HepG2 (cell line): ENCODE measurements around the gene LSMEM2. TPM values are rescaled to one million over a fixed set of nuclear protein-coding genes. Genes with fewer than 3 reads are reported as not detected.

Experiments
- AGO1 ChIP-seq: fragments of 200-400 bp; formaldehyde crosslinking; IDR thresholded peaks from 2 replicates; pipeline ENCODE4 v1.6.1; 2017; ENCODE audit warnings: mild to moderate bottlenecking, low read depth, low read length, moderate library complexity; ENCODE audit not compliant: poor library complexity, severe bottlenecking
- ATF2 ChIP-seq: sonication (generic); formaldehyde crosslinking; IDR thresholded peaks from 2 replicates; pipeline ENCODE4 v1.4.0; 2020; ENCODE audit warnings: missing genetic modification reagents
- ATF6 ChIP-seq: sonication (generic); formaldehyde crosslinking; conservative IDR thresholded peaks from 2 replicates; pipeline ENCODE4 v1.4.0; 2020; ENCODE audit warnings: missing genetic modification reagents
- ATF7 ChIP-seq, 2 experiments: fragments of 450-650 bp in 1 of 2; sonication (generic) in 1 of 2; formaldehyde crosslinking in 1 of 2; IDR thresholded peaks; 2 replicates each; pipeline versions ENCODE4 v1.4.0 to v1.6.1; 2016 to 2020; ENCODE audit warnings: antibody characterized with exemption in 1 of 2, mild to moderate bottlenecking in 1 of 2, missing genetic modification reagents in 1 of 2
- CREB3 ChIP-seq: sonication (generic); formaldehyde crosslinking; IDR thresholded peaks from 2 replicates; pipeline ENCODE4 v1.5.0; 2020; ENCODE audit warnings: missing genetic modification reagents
- CTCF ChIP-seq: sonication (generic); formaldehyde crosslinking; IDR thresholded peaks from 2 replicates; pipeline ENCODE4 v1.5.0; 2020; ENCODE audit warnings: mild to moderate bottlenecking, missing genetic modification reagents, moderate library complexity
- EHMT2 ChIP-seq: fragments of 200-600 bp; sonication (generic); IDR thresholded peaks from 2 replicates; pipeline ENCODE4 v1.7.0; 2017; ENCODE audit warnings: antibody characterized with exemption, low read depth, low read length, borderline replicate concordance
- FUBP1 ChIP-seq: sonication (generic); formaldehyde crosslinking; IDR thresholded peaks from 2 replicates; pipeline ENCODE4 v1.5.1; 2020; ENCODE audit warnings: missing genetic modification reagents, mild to moderate bottlenecking, borderline replicate concordance
- NFYC ChIP-seq: IDR thresholded peaks from 2 replicates; pipeline ENCODE4 v1.6.1; 2016; ENCODE audit warnings: missing genetic modification reagents, missing compliant biosample characterization
- RORA ChIP-seq: sonication (generic); formaldehyde crosslinking; IDR thresholded peaks from 2 replicates; pipeline ENCODE4 v1.5.0; 2020; ENCODE audit warnings: mild to moderate bottlenecking, missing genetic modification reagents, moderate library complexity
- SOX5 ChIP-seq: IDR thresholded peaks from 2 replicates; pipeline ENCODE4 v1.6.1; 2016; ENCODE audit warnings: borderline replicate concordance
- ZNF251 ChIP-seq: sonication (generic); formaldehyde crosslinking; IDR thresholded peaks from 2 replicates; pipeline ENCODE4 v1.9.0; 2021; ENCODE audit warnings: mild to moderate bottlenecking, missing genetic modification reagents
- ZNF335 ChIP-seq: sonication (generic); formaldehyde crosslinking; IDR thresholded peaks from 2 replicates; pipeline ENCODE4 v1.4.0; 2020; ENCODE audit warnings: missing genetic modification reagents
- ZNF558 ChIP-seq: sonication (generic); formaldehyde crosslinking; IDR thresholded peaks from 2 replicates; pipeline ENCODE4 v1.9.0; 2022; ENCODE audit warnings: mild to moderate bottlenecking, missing genetic modification reagents, borderline replicate concordance
- ZNF7 ChIP-seq: IDR thresholded peaks from 2 replicates; pipeline ENCODE4 v1.6.1; 2016; ENCODE audit warnings: missing biosample characterization, missing genetic modification reagents
- ZNF800 ChIP-seq: sonication (generic); formaldehyde crosslinking; IDR thresholded peaks from 2 replicates; pipeline ENCODE4 v1.4.0; 2020; ENCODE audit warnings: missing genetic modification reagents
- ZNF839 ChIP-seq: sonication (generic); formaldehyde crosslinking; IDR thresholded peaks from 2 replicates; pipeline ENCODE4 v1.4.0; 2020; ENCODE audit warnings: missing genetic modification reagents, mild to moderate bottlenecking, borderline replicate concordance
- ZNF879 ChIP-seq: sonication (generic); formaldehyde crosslinking; IDR thresholded peaks from 2 replicates; pipeline ENCODE4 v1.8.1; 2023; ENCODE audit warnings: missing genetic modification reagents
- polyA plus RNA-seq, 8 experiments: library from polyadenylated mRNA; depleted of rRNA in 3 of 8; stranded (reverse) in 7 of 8; unstranded in 1 of 8; fragments of >200 nt; fragmentation: Illumina TruSeq in 4 of 8; extraction: Trizol in 4 of 8; gene quantifications; 2 replicates each; pipeline versions ENCODE4 v1.2.1 to v1.2.3, GENCODE V29; 2011 to 2016; ENCODE audit warnings: low read depth in 4 of 8, missing spikeins in 1 of 8, mixed read lengths in 1 of 8; ENCODE audit not compliant: insufficient read depth in 1 of 8
- total RNA-seq, 5 experiments: library from RNA; depleted of rRNA; stranded (reverse); fragments of >200 nt; fragmentation: Illumina TruSeq; extraction: Trizol; gene quantifications; 2 replicates each; pipeline ENCODE4 v1.2.3, GENCODE V29; 2016; ENCODE audit warnings: low read depth in 1 of 5

LSMEM2 gene
- total and polyA plus RNA-seq, 2 of the 13 experiments (the other 11 are each of a cell fraction or from before 2014, with no cell fraction given) = 0.07 to 0.41 TPM

GRCh38 chr3:50321336-50322114, 42.6 kb downstream of the LSMEM2 start (continued):
- 0 out of 2 replicates have a peak, but pooled peaks have one; percentile 59 for TF ChIP-seq ZNF839 (CRISPR knock-in tag)
- TF ChIP-seq EHMT2 = no peak
- no peak for TF ChIP-seq FUBP1
- TF ChIP-seq CREB3 (CRISPR knock-in tag) = peak; percentile 61; the same call in 1 of the 2 replicates
- 0 out of 2 replicates have a peak, but pooled peaks have one; percentile 10 for TF ChIP-seq ZNF800 (CRISPR knock-in tag)
- TF ChIP-seq ZNF7 = 0 out of 2 replicates have a peak, but pooled peaks have one; percentile 34
- TF ChIP-seq NFYC (CRISPR knock-in tag) = no peak
- TF ChIP-seq AGO1 = peak; percentile 18
- TF ChIP-seq ATF2 = peak; percentile 38; the same call in 1 of the 2 replicates
- 0 out of 2 replicates have a peak, but pooled peaks have one; percentile 66 for TF ChIP-seq ZNF558 (CRISPR knock-in tag)
- no peak for TF ChIP-seq SOX5
- TF ChIP-seq ZNF251 (CRISPR knock-in tag) = no peak
- TF ChIP-seq ATF6 (CRISPR knock-in tag) = no peak
- TF ChIP-seq ZNF879 (CRISPR knock-in tag) = no peak
- TF ChIP-seq ATF7 (IDR thresholded peaks at IDR 0.05) = peak; percentile 81
- no peak for TF ChIP-seq ATF7 (CRISPR knock-in tag; IDR thresholded peaks at IDR 0.05)
- TF ChIP-seq RORA = no peak
- peak; percentile 81 for TF ChIP-seq CTCF (CRISPR knock-in tag)
- TF ChIP-seq ZNF335 (CRISPR knock-in tag) = peak; percentile 65; the same call in 1 of the 2 replicates
